Coronary artery (tissue), 2 donors: ENCODE results near the gene CD79A.
"Not testable (repeated sequence)": the region's sequence is repeated elsewhere in the genome, so short reads cannot be mapped to it uniquely, and the experiment has no call there.

Experiments
- DNase-seq: peaks from one replicate; pipeline ENCODE4 v3.0.0-alpha.2; 2017; ENCODE audit warnings: low spot score
- H3K27ac ChIP-seq, 2 donors: fragments of 200-600 bp; sonication (generic); one replicate each; pipeline ENCODE4 v1.5.1; 2016 to 2019
- H3K4me3 ChIP-seq: fragments of 200-600 bp; sonication (generic); 2 replicates; pipeline ENCODE4 v1.5.1; 2016; ENCODE audit warnings: mild to moderate bottlenecking, moderate library complexity
- CTCF ChIP-seq: fragments of 200-600 bp; sonication (generic); IDR thresholded peaks from one replicate; pipeline ENCODE4 v1.5.1; 2019; ENCODE audit warnings: antibody characterized with exemption

Gene CD79A

GRCh38 chr19:41869374-41869955 lies 7.6 kb upstream of the CD79A start:
- no peak for DNase-seq
- H3K4me3 ChIP-seq = no peak overlapping the region
- no peak overlapping the region for H3K27ac ChIP-seq
- TF ChIP-seq CTCF = no peak

- Histone ChIP-seq H3K27ac (no peak overlapping the region), H3K4me3 (no peak overlapping the region)
- no peak for DNase-seq
- no peak for TF ChIP-seq CTCF
Observed at GRCh38 chr19:41870401-41870873, 6.6 kb upstream of the CD79A start.

DNA sequence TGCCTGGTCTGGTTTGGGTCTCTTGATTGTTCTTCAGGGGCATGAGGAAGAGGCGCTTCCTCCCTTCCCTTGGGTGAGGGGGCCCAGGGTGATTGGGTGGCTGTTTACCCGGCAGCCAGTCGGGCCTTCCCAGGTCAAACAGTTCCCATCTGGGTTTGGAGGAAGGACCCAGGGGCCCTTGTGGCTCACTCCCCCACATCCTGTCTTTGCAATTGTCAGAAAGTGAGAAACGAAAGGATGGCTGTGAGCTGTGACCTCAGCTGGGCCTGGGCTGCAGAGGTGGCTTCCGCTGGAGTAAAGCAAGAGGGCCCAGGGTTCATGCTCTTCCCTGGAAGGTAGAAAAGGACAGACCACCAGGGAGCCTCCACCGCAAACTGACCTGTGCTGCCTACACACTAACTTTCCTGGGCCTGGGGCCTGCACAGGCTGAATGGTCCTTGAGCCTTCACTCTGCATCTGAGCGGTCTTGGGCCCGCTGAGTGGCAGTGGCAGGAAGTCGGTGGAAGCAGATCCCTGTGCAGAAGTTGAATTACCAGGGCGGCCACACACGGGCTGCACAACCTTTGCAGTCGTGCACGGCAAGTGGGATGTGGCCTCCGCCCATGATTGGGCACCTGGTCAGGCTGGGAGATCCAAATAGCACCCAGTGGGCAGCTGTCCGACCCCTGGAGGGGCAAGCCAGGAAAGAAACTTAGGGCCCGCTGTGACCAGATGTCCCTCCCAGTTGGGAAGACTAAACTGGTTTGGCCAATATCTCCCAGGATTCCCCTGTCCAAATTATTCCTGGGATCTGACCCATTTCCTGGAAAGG lies 5.3 kb upstream of the CD79A start:
- DNase-seq = no peak
- Histone ChIP-seq H3K27ac (no peak overlapping the region), H3K4me3 (no peak overlapping the region)
- TF ChIP-seq CTCF = no peak

DNA sequence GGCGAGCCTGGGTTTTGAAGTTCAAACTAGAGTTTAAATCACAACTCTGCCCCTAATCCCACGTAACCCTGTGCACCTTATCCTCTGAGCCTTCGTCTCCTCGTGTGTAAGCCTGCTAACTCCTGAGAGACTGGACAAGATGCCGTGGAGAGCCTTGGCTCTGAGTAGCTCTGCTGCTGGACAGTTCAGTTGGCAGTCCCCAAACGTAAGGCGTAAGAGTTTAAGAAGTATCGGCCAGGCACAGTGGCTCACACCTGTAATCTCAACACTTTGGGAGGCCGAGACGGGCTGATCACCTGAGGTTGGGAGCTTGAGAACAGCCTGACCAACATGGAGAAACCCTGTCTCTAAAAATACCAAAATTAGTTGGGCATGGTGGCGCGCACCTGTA lies 4.7 kb upstream of the CD79A start:
- TF ChIP-seq CTCF = no peak
- no peak overlapping the region for H3K27ac ChIP-seq
- DNase-seq = no peak
- no peak overlapping the region for H3K4me3 ChIP-seq

GRCh38 chr19:41872775-41873647 lies 4.1 kb upstream of the CD79A start:
- TF ChIP-seq CTCF = peak; percentile 25
- Histone ChIP-seq H3K4me3 (no peak overlapping the region), H3K27ac (no peak overlapping the region)
- no peak for DNase-seq

DNA sequence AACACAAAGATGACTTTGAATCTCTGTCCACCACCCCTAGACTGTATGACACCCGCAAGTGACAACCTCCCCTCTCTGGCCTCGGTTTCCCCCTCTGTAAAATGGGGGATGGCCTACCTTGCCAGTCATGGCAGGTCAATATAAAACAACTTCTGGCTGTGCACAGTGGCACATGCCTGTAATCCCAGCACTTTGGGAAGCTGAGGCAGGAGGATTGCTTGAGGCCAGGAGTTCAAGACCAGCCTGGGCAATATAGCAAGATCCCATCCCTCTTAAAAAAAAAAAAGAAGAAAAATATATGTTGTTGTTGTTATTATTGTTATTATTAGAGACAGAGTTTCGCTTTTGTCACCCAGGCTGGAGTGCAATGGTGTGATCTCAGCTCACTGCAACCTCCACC lies 1.1 kb upstream of the CD79A start:
- H3K27ac ChIP-seq = not testable (repeated sequence)

More for the DNA sequence above, 1.1 kb upstream of the CD79A start:
- DNase-seq, H3K4me3 ChIP-seq: not testable (repeated sequence)
